PFSK-1 (cell line): ENCODE results near the gene HAND1.

ENCODE experiments used
- FOXP2 ChIP-seq: optimal IDR thresholded peaks from 2 replicates; pipeline ENCODE3; 2011; ENCODE audit warnings: borderline replicate concordance, control low read depth, inconsistent platforms; ENCODE audit not compliant: insufficient read depth; ENCODE audit errors: extremely low read length, extremely low read depth
- POLR2AphosphoS5 ChIP-seq: IDR thresholded peaks from 2 replicates; pipeline ENCODE4 v1.6.1; 2012; ENCODE audit warnings: low read depth, mild to moderate bottlenecking, control low read depth, low read length, moderate library complexity
- SIN3A ChIP-seq: IDR thresholded peaks from 2 replicates; pipeline ENCODE4 v1.6.1; 2012; ENCODE audit warnings: mild to moderate bottlenecking, low read length, moderate library complexity, borderline replicate concordance; ENCODE audit not compliant: insufficient read depth
- TAF1 ChIP-seq: IDR thresholded peaks from 2 replicates; pipeline ENCODE4 v1.6.1; 2012; ENCODE audit warnings: low read length, control low read depth, borderline replicate concordance; ENCODE audit not compliant: insufficient read depth
- TF ChIP-seq, protein P1 (sequence below), 2 experiments: IDR thresholded peaks; 2 replicates each; pipeline versions ENCODE4 v1.6.1 to v1.8.0; 2011 to 2012; ENCODE audit warnings: low read depth in 2 of 2, low read length in 2 of 2, control low read depth in 1 of 2, inconsistent platforms in 1 of 2, mild to moderate bottlenecking in 1 of 2, moderate library complexity in 1 of 2; ENCODE audit not compliant: insufficient read depth in 1 of 2

HAND1 gene

GRCh38 chr5:154475591-154476353 lies 2.3 kb downstream of the HAND1 start:
- TF ChIP-seq SIN3A = no peak

DNA sequence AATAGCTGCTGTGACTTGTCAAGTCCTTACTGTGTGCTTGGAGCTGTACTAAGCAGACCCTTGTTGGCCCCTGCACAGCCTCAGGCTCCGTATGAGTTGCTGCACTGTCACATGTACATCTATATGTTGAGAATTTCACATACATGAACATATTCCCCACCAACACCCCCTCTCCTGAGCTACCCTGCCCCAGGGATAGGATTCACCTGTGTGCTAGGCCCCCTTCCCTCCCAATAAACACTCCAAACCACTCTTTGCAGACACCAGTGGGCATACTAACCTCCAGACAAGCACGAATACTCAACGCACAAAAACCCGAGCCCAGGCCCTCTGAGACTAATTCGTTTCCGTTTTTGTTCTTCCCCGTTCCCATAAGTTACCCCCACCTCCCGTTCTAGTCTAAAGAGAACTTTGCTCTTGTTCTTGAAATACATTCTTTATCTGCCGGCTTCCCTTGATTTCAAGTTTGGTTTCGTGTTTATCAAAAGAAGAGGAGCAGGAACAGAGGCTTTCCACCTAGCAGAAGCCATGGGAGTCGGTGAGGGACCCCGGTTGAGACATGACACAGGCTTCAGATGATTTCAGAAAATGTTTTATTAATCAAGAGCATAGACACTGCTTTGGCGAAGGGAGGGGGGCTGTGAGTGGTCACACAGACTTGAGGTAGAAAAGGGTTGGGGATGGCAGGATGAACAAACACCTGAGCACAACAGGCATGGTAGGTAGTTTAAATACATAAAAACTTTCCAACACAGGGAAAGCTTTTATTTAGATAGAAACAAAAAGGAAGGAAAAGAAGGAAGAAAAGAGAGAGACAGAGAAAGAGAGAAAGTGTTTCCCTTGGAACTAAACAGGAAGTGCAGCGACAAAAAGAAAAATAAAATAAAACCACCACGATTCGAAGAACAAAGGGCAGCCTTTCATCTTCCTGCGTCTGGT lies 3.4 kb downstream of the HAND1 start:
- TF ChIP-seq TAF1 (no peak), POLR2AphosphoS5 (no peak)

- TF ChIP-seq SIN3A (no peak), POLR2AphosphoS5 (no peak), FOXP2 (no peak), TAF1 (no peak)
- TF ChIP-seq, protein P1, sequence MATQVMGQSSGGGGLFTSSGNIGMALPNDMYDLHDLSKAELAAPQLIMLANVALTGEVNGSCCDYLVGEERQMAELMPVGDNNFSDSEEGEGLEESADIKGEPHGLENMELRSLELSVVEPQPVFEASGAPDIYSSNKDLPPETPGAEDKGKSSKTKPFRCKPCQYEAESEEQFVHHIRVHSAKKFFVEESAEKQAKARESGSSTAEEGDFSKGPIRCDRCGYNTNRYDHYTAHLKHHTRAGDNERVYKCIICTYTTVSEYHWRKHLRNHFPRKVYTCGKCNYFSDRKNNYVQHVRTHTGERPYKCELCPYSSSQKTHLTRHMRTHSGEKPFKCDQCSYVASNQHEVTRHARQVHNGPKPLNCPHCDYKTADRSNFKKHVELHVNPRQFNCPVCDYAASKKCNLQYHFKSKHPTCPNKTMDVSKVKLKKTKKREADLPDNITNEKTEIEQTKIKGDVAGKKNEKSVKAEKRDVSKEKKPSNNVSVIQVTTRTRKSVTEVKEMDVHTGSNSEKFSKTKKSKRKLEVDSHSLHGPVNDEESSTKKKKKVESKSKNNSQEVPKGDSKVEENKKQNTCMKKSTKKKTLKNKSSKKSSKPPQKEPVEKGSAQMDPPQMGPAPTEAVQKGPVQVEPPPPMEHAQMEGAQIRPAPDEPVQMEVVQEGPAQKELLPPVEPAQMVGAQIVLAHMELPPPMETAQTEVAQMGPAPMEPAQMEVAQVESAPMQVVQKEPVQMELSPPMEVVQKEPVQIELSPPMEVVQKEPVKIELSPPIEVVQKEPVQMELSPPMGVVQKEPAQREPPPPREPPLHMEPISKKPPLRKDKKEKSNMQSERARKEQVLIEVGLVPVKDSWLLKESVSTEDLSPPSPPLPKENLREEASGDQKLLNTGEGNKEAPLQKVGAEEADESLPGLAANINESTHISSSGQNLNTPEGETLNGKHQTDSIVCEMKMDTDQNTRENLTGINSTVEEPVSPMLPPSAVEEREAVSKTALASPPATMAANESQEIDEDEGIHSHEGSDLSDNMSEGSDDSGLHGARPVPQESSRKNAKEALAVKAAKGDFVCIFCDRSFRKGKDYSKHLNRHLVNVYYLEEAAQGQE (IDR thresholded peaks at IDR 0.05; ENCODE audit: insufficient read depth in 1 of 2, low read depth in 2 of 2, low read length in 2 of 2) = no peak
Measured at GRCh38 chr5:154473581-154474283, 4.3 kb downstream of the HAND1 start.

GRCh38 chr5:154472871-154473580 lies 5.0 kb downstream of the HAND1 start:
- TF ChIP-seq POLR2AphosphoS5 (no peak), SIN3A (no peak), FOXP2 (no peak), TAF1 (no peak)
- TF ChIP-seq, protein P1 (IDR thresholded peaks at IDR 0.05; ENCODE audit: insufficient read depth in 1 of 2, low read depth in 2 of 2, low read length in 2 of 2) = no peak

DNA sequence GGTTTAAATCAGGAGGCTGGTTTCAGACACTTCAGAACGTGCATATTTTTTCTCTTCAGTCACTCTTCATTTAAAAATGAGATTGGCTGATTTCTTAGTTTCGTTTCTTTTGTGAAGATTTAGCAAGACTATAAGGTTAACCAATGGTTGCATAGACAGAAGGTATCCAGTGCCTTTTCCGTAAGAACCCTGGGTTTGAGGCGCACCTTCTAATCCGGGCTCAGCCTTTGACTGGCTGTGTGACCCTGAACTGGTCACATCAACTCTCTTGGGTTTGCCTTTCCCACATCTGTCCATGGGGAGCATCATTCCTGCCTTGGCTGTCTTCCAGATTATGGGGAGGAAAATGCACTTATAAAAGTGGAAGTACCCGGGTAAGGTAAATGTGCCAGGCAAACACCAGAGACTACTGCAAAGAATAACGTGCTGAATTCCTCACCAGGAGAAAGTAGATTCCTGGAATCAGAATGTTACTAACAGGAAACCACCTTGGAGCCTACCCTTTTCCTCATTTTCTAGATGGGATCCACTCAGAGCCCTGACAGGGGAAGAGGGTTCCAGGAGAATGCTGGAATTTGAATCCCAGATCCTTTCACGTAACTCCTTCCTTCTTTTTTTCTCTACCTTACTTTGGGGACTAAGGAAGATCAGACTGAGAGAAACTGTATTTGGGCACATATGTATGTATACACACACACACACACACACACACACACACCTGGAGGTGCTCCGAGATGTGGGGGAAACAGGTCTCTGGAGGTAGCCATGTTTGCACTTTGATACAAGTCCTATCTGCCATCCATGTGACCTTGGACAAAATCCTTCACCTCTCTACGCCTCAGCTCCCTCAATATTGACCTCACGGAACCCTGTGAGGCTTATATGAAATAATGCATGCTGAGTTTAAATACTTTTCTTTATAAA lies 6.8 kb downstream of the HAND1 start:
- TF ChIP-seq SIN3A = no peak
- TF ChIP-seq, protein P1 (IDR thresholded peaks at IDR 0.05; ENCODE audit: insufficient read depth in 1 of 2, low read depth in 2 of 2, low read length in 2 of 2) = no peak
- TF ChIP-seq POLR2AphosphoS5 = no peak
- TF ChIP-seq TAF1 = no peak
- no peak for TF ChIP-seq FOXP2
